Measurements from ENCODE around the gene STAT3.
"Not testable (repeated sequence)": the region's sequence is repeated elsewhere in the genome, so short reads cannot be mapped to it uniquely, and the experiment has no call there.

STAT3 gene

DNA sequence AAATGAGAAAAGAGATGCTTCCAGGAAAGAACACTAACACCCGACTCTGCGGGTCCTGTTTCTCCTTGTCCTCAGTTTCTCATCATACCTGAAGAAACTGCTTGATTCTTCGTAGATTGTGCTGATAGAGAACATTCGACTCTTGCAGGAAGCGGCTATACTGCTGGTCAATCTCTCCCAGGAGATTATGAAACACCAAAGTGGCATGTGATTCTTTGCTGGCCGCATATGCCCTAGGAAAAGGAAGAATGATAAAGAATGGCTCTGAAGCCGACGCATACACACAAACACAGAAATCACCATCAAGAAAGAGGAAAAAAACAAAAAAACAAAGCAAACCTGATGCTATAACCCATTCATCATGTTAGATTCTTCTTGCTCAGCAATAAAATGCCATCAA, 41.8 kb downstream of the STAT3 start:
- no peak for DNase-seq (ENCODE audit: low read depth)

DNA sequence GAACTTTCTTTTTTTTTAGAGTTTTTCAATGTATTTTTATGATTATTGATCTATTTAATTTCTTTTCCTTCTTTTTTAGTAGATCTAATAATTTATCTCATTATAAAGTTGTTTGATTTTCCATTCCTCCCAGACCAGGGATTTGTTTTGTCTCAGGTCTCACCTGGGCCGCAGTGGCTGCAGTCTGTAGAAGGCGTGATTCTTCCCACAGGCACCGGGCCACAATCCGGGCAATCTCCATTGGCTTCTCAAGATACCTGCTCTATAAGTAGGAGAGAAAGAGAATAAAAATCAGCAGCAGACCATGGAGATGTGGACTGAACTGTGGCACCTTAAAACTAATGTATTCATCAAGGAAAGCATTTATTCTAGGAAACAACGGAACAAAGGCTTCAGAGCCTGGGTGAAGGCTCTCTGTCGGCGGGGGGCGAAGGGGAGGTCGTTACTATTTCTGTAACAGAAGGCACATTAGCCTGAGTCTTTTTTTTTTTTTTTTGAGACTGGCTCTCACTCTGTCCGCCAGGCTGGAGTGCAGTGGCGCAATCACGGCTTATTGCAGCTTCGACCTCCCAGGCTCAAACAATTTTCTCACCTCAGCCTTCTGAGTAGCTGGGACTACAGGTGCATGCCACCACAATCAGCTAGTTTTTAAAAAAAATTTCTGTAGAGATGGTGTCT, 42.7 kb downstream of the STAT3 start:
- no peak for DNase-seq (ENCODE audit: low read depth)

DNA sequence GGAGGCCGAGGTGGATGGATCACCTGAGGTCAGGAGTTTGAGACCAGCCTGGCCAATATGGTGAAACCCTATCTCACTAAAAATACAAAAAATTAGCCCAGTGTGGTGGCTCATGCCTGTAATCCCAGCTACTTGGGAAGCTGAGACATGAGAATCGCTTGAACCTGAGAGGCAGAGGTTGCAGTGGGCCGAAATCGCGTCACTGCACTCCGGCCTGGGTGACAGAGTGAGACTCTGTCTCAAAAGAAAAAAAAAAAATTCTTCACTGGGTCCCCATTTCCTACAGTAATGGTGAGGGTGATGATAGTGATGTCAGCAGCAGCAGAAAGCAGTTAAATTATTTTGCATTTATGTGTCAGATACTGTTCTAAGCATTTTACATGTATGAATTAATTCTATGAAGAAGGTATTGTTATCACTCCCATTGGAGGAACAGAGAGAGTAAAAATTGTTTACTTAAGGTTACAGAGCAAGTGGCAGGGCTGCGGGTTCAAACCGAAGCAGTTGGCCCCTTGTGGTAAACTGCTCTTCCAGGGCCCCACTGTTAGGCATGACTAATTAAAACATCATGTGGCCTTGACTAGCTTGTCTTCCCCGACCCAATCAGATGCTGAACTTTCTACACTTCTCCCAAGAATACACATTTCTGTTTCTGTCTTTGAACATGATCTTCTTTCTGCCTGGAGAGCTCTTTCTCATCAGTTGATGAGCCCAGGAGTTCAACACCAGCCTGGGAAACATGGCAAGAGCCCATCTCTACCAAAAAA, 45.8 kb downstream of the STAT3 start:
- no peak for DNase-seq (ENCODE audit: low read depth)

DNA sequence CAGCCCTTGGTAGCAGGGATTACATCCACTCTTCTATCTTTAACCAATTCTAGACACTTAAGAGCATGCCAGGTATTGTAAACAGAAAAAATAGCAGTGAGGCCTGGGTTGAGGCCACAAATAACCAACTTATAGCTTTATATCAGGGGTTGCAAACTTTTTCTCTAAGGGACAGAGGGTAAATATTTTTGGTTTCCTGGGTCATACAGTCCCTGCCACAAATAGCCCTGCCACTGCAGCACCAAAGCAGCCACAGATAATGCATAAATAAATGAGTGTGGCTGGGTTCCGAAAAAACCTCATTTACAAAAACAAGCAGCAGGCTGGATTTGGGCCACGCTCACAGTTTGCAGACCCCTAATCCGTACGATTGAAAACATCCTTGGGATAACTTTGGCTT, 46.7 kb downstream of the STAT3 start:
- DNase-seq (ENCODE audit: low read depth) = no peak

DNA sequence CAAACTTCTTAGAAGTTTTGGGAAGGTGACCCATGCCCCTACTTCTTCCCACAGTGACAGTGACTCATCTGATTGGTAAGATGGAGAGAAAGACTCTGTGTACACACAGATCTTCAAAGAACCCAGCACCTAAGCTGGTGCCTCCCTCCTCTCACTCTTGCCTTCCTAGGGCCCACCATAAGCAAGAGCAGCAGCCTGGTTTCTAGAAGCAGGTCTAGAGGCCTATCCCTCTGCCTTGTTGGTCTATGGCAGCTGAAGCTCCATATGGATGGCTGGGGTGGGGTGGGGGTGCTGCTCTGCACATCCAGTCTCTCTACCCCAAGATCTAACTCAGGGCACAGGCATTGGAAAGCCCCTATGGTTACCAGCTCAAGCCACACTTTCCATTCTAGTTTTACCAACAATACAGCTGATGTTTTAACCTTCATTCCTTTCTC, 47.5 kb downstream of the STAT3 start:
- DNase-seq (ENCODE audit: low read depth) = no peak

DNA sequence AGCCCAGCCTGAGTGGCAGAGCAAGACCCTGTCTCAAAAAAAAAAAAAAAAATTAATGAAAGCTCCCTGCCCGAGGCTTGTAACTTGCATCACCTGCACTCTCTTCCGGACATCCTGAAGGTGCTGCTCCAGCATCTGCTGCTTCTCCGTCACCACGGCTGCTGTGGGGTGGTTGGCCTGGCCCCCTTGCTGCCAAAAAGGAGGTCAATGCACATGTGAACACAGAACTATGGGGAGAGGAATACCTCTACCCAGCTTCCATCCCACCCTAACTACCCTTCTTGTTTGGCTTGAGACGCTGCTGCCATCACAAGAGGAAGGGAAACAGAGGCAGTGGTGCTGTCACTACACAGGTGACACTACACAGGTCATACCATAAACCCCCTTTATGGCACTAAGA, 49.0 kb downstream of the STAT3 start:
- no peak for DNase-seq (ENCODE audit: low read depth)

DNA sequence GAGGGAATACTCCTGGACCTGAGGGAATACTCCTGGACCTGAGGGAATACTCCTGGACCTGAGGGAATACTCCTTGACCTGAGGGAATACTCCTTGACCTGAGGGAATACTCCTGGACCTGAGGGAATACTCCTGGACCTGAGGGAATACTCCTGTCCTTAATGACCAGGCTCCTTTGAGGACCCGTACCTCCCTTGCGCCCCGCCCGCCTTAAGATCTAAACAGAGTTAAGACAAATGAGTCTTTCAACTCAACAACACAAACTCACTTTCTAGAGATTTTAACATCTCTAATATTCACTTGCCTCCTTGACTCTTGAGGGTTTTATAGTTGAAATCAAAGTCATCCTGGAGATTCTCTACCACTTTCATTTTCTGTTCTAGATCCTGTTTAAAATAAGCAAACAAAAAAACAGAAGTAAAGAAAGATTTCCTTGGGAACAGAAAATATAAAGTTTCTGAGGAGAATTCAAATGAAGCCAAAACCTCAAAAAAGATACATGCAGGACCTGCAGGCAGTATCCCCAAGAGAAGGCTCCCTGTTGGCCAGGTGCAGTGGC, 49.7 kb downstream of the STAT3 start:
- no peak for DNase-seq (ENCODE audit: low read depth)

DNA sequence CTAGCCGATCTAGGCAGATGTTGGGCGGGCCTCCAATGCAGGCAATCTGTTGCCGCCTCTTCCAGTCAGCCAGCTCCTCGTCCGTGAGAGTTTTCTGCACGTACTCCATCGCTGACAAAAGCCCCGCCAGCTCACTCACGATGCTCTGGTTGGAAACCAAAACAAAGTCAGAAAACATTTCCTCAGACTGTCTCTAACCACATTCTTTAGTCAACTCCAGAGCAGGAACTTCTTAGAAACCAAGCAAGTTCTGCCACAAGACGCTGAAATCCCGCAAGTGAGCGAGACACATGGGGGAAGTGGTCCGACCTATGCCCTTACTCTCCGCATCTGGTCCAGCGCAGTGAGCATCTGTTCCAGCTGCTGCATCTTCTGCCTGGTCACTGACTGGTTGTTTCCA, 50.8 kb downstream of the STAT3 start:
- DNase-seq (ENCODE audit: low read depth) = no peak

DNA sequence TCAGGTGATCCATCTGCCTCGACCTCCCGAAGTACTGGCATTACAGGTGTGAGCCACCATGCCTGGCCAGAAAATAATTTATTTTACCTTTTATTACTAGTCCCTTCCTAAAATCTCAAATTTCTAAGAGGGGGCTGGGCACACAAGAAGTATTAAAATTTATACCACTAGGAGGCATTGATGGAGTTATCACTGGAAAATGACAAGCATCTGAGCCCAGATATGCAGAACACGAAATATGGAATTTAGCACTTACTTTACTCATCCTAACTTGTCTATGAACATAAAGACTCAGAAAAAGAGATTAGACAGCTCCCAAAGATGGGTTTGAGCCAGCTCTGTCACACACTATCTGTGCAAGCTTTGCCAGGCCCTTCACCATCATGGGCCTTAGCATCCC, 53.6 kb downstream of the STAT3 start:
- DNase-seq (ENCODE audit: low read depth) = no peak

DNA sequence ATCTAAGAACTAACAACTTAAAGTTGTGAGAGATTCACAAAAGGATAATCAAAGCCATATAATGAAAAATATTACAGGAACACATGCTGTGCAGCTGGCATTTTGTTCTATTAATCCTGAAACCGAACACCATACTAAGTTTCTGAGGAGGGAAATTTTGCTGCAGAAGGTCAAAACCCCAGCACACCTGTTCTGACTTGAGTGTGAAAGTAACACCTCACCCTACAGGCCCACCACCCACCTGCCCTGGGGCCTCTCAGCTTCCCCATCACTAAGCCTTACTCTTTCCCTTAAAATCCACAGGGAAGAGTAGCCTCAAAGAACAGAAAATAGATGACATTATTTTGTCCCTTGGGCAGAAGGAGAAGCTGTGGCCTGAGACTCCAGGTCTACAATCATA, 55.2 kb downstream of the STAT3 start:
- no peak for DNase-seq (ENCODE audit: low read depth)

DNA sequence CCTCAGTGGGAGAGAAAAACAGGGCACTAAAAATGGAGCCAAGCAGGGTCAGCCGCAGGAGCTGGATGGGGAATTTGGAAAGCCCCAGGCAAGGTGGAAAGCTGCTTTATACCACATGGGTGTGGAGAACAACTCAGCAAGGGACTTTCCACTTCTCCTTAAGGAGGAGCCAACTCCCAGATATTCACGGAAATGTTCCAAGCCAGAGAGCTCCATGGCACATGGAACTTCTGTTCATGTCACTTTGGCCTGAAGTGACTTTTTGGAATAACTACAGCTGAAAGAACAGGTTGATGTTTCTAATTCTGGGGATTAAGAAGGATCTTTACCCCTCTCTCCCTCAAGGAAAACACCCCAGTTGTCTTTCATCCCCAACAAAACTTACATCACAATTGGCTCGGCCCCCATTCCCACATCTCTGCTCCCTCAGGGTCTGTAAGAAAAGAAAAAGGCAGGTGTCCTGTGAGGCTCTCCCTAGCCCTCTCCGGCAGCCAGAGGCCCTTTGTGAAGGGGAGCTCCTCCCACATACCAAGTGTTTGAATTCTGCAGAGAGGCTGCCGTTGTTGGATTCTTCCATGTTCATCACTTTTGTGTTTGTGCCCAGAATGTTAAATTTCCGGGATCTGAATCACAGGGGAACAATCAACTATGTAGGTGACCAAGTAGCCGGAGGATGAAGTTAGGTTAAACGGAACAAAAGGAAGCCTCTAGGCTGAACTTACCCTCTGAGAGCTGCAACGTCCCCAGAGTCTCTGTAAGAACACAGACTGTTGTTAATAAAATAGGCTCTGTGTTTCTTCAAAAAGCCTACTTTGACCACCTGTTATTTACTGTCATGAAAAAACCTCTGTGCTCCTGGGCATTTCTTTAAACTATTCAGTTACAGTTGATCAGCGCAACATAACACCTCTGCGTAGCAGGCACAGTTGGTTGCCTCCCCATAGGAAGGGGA, 58.9 kb downstream of the STAT3 start:
- no peak for DNase-seq (ENCODE audit: low read depth)

DNA sequence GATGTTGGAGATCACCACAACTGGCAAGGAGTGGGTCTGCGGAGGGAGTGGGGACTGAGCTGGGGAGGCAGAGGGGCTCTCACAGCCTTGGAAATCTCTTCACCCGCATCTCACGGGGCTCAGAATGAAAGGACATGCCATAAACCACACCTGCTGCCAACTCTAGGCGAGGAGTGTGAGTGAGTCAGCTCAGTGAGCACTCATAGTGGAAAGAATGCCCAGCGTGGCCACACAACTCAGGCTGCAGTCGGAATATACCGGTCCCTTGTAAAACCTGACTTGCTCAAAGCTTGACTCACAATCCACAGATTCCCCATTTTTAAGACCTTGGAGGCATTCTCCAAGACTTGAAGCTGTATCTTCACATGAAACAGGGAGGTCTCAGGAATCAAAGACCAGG, 63.2 kb downstream of the STAT3 start:
- no peak for DNase-seq (ENCODE audit: low read depth)

DNA sequence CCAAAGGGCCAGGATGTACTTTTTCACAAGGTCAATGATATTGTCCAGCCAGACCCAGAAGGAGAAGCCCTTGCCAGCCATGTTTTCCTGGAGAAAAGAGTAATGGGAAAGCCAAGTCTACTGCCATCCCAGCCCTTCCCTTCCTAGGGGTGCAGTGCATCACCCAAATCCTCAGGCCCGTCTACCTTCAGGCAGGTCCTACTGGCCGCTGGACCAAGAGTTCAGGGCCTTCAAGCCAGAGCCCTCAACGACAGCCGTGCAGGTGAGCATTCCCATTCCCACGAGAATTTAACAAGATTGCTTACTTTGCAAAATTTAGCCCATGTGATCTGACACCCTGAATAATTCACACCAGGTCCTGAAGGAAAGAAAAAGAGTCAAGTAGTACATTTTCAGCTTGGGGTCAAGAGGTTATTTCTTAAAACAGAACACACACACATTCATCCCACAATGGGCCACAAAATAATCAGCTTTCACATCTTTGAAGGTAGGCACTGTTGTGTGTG, 64.9 kb downstream of the STAT3 start:
- no peak for DNase-seq (ENCODE audit: low read depth)

DNA sequence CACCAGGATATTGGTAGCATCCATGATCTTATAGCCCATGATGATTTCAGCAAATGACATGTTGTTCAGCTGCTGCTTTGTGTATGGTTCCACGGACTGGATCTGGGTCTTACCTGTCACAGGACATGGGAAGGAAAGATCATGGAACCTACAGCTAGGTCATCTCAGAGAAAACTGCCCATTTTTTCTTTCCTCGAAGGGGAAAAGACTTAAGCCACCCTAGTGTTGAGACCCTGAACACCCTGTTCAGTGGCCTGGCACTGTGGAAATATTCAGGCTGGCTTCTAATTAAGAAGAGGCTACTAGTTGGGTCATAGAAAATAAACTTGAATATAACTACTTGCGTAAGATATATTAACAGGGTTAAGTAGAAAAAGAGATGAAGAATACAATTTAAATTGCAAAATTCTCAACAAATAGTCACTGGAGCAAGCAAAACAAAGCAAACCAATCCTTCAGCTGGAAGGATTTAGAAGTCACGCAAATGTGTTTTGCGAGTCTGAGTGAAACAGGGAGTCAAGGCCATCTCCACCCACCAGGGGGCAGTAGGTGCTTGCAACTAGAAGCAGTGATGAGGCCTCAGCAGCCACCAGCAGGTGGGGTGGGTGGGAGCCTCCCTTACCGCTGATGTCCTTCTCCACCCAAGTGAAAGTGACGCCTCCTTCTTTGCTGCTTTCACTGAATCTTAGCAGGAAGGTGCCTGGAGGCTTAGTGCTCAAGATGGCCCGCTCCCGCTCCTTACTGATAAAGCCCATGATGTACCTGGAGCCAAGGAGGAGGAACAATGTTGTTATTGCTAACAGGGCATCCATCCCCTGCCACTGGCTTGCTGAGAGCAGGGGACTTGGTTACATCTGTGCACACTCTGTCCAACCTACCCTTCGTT, 65.6 kb downstream of the STAT3 start:
- DNase-seq (ENCODE audit: low read depth) = peak; percentile 83

DNA sequence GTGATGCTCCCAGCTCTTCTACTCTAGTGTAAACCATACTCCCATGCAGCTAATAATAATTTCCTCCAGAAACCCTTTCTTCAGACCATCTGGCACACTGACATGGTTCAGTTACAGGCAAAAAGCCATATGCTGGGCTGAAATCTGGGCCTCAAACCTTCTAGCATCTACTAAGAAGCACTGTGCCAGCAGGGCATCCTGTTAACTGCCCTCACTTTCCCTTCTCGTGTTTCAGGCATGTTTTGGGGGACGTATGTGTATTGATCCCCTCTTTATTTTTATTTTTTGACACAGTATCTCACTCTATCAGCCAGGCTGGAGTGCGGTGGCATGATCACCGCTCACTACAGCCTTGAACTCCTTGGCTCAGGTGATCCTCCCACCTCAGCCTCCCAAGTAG, 66.7 kb downstream of the STAT3 start:
- DNase-seq (ENCODE audit: low read depth) = no peak

DNA sequence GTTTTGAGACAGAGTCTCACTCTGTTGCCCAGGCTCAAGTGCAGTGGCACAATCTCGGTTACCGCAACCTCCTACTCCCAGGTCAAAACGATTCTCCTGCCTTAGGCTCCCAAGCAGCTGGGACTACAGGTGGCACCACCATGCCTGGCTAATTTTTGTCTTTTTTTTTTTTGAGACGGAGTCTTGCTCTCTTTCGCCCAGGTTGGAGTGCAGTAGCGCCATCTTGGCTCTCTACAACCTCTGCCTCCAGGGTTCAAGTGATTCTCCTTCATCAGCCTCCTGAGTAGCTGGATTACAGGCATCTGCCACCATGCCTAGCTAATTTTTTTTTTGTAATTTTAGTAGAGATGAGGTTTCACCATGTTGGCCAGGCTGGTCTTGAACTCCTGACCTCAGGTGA, 70.3 kb downstream of the STAT3 start:
- DNase-seq (ENCODE audit: low read depth) = not testable (repeated sequence)

DNA sequence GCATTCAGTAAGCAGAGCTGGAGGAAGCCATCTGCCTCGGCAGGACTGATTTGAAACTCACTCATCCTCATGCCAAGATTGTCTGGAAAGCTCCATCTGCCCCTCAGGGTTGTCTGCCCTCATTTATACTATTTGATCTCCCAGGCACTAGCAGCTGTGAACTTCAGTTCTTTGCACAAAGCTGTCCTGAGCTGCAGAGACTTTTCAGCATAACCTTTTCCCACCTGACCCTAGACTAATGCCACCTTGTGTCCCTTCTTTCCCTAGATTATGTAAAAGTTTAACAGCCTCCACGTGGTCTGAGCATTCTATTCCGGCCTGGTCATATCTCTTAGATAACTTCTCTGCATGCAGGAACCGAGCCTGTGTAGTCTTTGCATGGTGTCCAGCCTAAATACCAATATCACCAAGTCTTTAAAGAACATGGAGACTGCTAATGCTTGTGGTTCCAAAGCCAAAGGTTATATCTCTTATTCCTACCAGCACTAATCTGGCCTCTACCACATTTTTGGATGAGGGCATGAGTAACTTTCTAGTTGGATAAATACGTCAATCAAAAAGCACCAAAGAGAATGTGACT, 70.9 kb downstream of the STAT3 start:
- DNase-seq (ENCODE audit: low read depth) = no peak

DNA sequence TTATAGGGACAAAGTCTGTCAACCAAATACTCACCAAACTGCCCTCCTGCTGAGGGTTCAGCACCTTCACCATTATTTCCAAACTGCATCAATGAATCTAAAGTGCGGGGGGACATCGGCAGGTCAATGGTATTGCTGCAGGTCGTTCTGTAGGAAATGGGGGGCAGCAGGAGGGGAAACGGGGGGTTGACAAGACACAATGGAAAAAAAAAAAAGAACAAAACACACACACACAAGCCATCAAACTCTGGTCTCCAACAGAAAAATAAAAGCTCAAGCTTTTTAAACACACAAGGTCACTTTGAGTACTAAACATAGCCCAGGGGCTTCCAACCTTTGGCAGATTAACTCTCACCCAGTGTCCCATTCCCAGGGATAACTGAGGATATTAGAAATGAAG, 71.5 kb downstream of the STAT3 start:
- DNase-seq (ENCODE audit: low read depth) = no peak

DNA sequence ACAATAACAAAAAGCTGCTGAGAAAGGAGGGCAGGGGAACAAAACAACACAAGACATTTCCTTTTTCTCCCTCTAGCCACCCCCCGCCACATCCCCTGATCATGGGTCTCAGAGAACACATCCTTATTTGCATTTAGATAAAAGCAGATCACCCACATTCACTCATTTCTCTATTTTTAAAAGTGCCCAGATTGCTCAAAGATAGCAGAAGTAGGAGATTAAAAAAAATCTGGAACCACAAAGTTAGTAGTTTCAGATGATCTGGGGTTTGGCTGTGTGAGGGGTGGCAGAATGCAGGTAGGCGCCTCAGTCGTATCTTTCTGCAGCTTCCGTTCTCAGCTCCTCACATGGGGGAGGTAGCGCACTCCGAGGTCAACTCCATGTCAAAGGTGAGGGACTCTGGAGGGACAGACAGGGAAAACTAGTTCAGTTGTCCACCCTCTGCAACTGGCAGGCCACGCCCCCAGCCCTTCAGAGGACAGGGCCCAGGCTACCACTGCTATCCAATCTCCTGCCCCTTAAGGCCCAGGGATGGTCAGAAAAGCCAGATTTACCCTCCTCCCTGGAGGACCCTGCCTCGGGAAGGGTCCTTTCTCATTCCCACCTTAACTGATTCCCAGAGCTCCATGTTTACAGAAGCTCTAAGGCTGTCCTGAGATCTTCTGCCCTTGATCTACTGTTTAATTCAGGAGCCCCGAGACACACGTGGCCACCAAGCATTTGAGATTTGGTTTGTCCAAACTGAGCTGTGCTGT, 72.7 kb downstream of the STAT3 start:
- DNase-seq (ENCODE audit: low read depth) = no peak
